ENCODE results near the gene TGFBR1. TPM values are rescaled to one million over a fixed set of nuclear protein-coding genes. Genes with fewer than 3 reads are reported as not detected.
"Not testable (repeated sequence)": the region's sequence is repeated elsewhere in the genome, so short reads cannot be mapped to it uniquely, and the experiment has no call there.

The TGFBR1 gene
- total RNA-seq, 1 donor from 2014 or later = 206 TPM

DNA sequence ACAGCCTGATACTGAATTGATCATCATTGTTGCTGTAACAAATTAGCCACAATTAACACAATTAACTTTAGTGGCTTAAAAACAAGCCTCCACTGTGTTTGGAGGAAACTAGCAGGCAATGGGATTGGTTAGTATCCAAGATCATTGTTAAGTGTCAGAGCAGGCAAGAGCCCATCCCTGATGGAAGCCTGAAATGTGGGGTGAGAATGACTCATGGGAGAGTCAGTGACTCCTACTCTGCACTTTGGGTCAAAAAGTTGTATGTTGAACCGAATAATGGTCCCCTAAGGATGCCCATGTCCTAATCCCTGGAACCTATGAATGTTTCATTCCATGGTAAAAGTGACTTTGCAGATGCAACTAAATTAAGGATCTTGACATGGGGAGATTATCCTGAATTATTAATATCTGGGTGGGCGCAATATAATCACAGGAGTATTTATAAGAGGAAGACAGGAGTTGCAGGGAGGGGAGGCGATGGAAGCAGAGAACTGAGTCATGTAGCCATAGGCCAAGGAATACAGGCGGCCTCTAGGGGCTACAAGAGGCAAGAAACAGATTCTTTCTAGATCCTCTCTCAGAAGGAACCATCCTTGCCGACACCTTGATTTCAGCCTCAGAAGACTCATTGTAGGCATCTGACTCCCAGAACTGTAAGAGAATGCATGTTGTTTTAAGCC, 88.0 kb downstream of the TGFBR1 start:
- Mint-ChIP-seq H3K36me3 (ENCODE audit: low read depth, unreplicated experiment) (no peaks in the 10 kb centered on the region), H3K27ac (ENCODE audit: unreplicated experiment) (no peak overlapping the region), H3K4me3 (ENCODE audit: unreplicated experiment) (no peak overlapping the region), H3K9me3 (ENCODE audit: unreplicated experiment) (no peaks in the 10 kb centered on the region), H3K4me1 (ENCODE audit: unreplicated experiment) (peaks cover 3% of the 10 kb centered on the region), H3K27me3 (ENCODE audit: unreplicated experiment) (no peaks in the 10 kb centered on the region)
- no peak for DNase-seq (ENCODE audit: low spot score)
- no peak for TF ChIP-seq CTCF (IDR thresholded peaks at IDR 0.05; ENCODE audit: unreplicated experiment)

- peaks cover 3% of the 10 kb centered on the region for H3K4me1 Mint-ChIP-seq (ENCODE audit: unreplicated experiment)
- no peak for DNase-seq (ENCODE audit: low spot score)
- H3K27ac Mint-ChIP-seq (ENCODE audit: unreplicated experiment) = no peak overlapping the region
- no peak overlapping the region for H3K4me3 Mint-ChIP-seq (ENCODE audit: unreplicated experiment)
- no peaks in the 10 kb centered on the region for H3K36me3 Mint-ChIP-seq (ENCODE audit: low read depth, unreplicated experiment)
- H3K9me3 Mint-ChIP-seq (ENCODE audit: unreplicated experiment) = no peaks in the 10 kb centered on the region
- H3K27me3 Mint-ChIP-seq (ENCODE audit: unreplicated experiment) = no peaks in the 10 kb centered on the region
- no peak for TF ChIP-seq CTCF (IDR thresholded peaks at IDR 0.05; ENCODE audit: unreplicated experiment)
Measured at GRCh38 chr9:99193466-99193821, 88.5 kb downstream of the TGFBR1 start.

- H3K27ac Mint-ChIP-seq (ENCODE audit: unreplicated experiment); H3K36me3 Mint-ChIP-seq (ENCODE audit: low read depth, unreplicated experiment); DNase-seq (ENCODE audit: low spot score); H3K4me3 Mint-ChIP-seq (ENCODE audit: unreplicated experiment); H3K27me3 Mint-ChIP-seq (ENCODE audit: unreplicated experiment); H3K9me3 Mint-ChIP-seq (ENCODE audit: unreplicated experiment): not testable (repeated sequence)
- peaks cover 15% of the 10 kb centered on the region for H3K4me1 Mint-ChIP-seq (ENCODE audit: unreplicated experiment)
Measured at GRCh38 chr9:99196484-99196883, 91.6 kb downstream of the TGFBR1 start.

DNA sequence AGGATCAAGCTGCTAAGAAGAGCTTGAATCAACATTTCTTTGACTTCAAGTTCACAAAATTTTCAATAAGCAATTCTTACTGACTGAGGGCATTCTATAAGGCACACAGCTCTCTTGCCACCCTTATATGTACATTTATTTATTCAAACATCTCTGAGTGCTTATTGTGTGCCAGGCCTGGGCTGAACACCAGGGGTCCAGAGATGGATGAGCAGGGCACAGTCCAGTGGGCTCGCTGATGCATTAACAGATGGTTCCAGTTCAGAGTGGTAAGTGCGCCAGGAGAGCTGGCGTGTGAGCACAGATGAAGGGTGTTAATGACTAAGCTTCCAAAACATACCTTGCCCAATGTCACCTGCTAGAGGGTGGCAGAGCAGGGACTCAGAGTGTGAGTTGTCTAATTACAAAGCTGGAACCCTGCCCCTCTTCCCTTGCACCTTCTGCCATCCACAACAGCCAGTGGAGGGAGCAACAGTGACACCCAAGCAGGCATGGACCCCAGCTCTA, 92.3 kb downstream of the TGFBR1 start:
- no peak for TF ChIP-seq CTCF (IDR thresholded peaks at IDR 0.05; ENCODE audit: unreplicated experiment)
- DNase-seq (ENCODE audit: low spot score) = no peak
- no peaks in the 10 kb centered on the region for H3K36me3 Mint-ChIP-seq (ENCODE audit: low read depth, unreplicated experiment)
- no peak overlapping the region for H3K27ac Mint-ChIP-seq (ENCODE audit: unreplicated experiment)
- H3K4me3 Mint-ChIP-seq (ENCODE audit: unreplicated experiment) = no peak overlapping the region
- H3K4me1 Mint-ChIP-seq (ENCODE audit: unreplicated experiment) = peaks cover 15% of the 10 kb centered on the region
- H3K9me3 Mint-ChIP-seq (ENCODE audit: unreplicated experiment) = no peaks in the 10 kb centered on the region
- no peaks in the 10 kb centered on the region for H3K27me3 Mint-ChIP-seq (ENCODE audit: unreplicated experiment)

- Mint-ChIP-seq H3K4me3 (ENCODE audit: unreplicated experiment) (no peak overlapping the region), H3K27ac (ENCODE audit: unreplicated experiment) (no peak overlapping the region), H3K4me1 (ENCODE audit: unreplicated experiment) (peaks cover 15% of the 10 kb centered on the region), H3K27me3 (ENCODE audit: unreplicated experiment) (no peaks in the 10 kb centered on the region), H3K9me3 (ENCODE audit: unreplicated experiment) (no peaks in the 10 kb centered on the region), H3K36me3 (ENCODE audit: low read depth, unreplicated experiment) (no peaks in the 10 kb centered on the region)
- no peak for TF ChIP-seq CTCF (IDR thresholded peaks at IDR 0.05; ENCODE audit: unreplicated experiment)
- no peak for DNase-seq (ENCODE audit: low spot score)
Measured at GRCh38 chr9:99197987-99198386, 93.1 kb downstream of the TGFBR1 start.
